H1 (cell line): ENCODE measurements around the gene PPP6R1. TPM values are rescaled to one million over a fixed set of nuclear protein-coding genes. Genes with fewer than 3 reads are reported as not detected.

Source experiments
- CTCF ChIA-PET: fragments of 300-600 bp; sonication (Branson Sonifier 250); formaldehyde crosslinking; loops from one replicate; lab custom pipeline; 2021; ENCODE audit not compliant: partially characterized antibody; lab: Charles Lee
- POLR2A ChIA-PET: fragments of 300-600 bp; sonication (Branson Sonifier 250); formaldehyde crosslinking; loops from one replicate; lab custom pipeline; 2021; ENCODE audit warnings: inconsistent platforms; ENCODE audit not compliant: partially characterized antibody; lab: Charles Lee
- DNase-seq, 2 experiments: peaks; one replicate each; pipeline versions ENCODE4 v3.0.0 to v3.0.0-alpha.2; 2010 to 2022; ENCODE audit warnings: low spot score in 2 of 2, low read depth in 1 of 2, mixed read lengths in 1 of 2
- FAIRE-seq: peaks from 2 replicates; lab custom pipeline; 2011; peaks lifted over from hg19 to GRCh38; lab: Jason Lieb, UNC
- H2AFZ ChIP-seq: 2 replicates; pipeline ENCODE4 v1.8.1; 2012; ENCODE audit warnings: low read length, inconsistent platforms
- H2AK5ac ChIP-seq: 2 replicates; pipeline ENCODE4 v1.6.1; 2013; ENCODE audit warnings: low read depth, low read length
- H2BK120ac ChIP-seq: replicated peaks from 2 replicates; pipeline ENCODE3; 2013; ENCODE audit warnings: low read depth, low read length, inconsistent platforms
- H2BK12ac ChIP-seq: 2 replicates; pipeline ENCODE4 v1.6.1; 2013; ENCODE audit warnings: low read depth, low read length
- H2BK15ac ChIP-seq: 2 replicates; pipeline ENCODE4 v1.6.1; 2013; ENCODE audit warnings: low read length
- H2BK20ac ChIP-seq: 2 replicates; pipeline ENCODE4 v1.6.1; 2013; ENCODE audit warnings: low read length
- H2BK5ac ChIP-seq: 2 replicates; pipeline ENCODE4 v1.6.1; 2013; ENCODE audit warnings: low read depth, low read length
- H3K14ac ChIP-seq: 2 replicates; pipeline ENCODE4 v1.6.1; 2013; ENCODE audit warnings: inconsistent platforms; ENCODE audit not compliant: insufficient read length
- H3K18ac ChIP-seq: 2 replicates; pipeline ENCODE4 v1.6.1; 2013; ENCODE audit warnings: low read length; ENCODE audit errors: extremely low read depth
- H3K23ac ChIP-seq: 2 replicates; pipeline ENCODE4 v1.6.1; 2013; ENCODE audit warnings: inconsistent platforms; ENCODE audit not compliant: insufficient read length
- H3K23me2 ChIP-seq: 2 replicates; pipeline ENCODE4 v1.6.1; 2013; ENCODE audit warnings: low read depth, low read length
- H3K27ac ChIP-seq: 2 replicates; pipeline ENCODE4 v1.6.1; 2011; ENCODE audit warnings: low read depth, low read length, inconsistent platforms
- H3K27me3 ChIP-seq, 4 experiments: replicated peaks in 1 of 4; 1 replicate in 1 of 4; 2 replicates in 3 of 4; pipeline versions ENCODE4 v1.6.1 to v1.8.1; 2011 to 2013; ENCODE audit warnings: low read length in 3 of 4, mild to moderate bottlenecking in 3 of 4, inconsistent platforms in 2 of 4, mixed read lengths in 2 of 4, moderate library complexity in 1 of 4; ENCODE audit not compliant: control insufficient read depth in 3 of 4, insufficient read depth in 3 of 4; ENCODE audit errors: extremely low read depth in 1 of 4
- H3K36me3 ChIP-seq, 4 experiments: 2 replicates each; pipeline versions ENCODE4 v1.6.1 to v1.8.1; 2011 to 2013; ENCODE audit warnings: mild to moderate bottlenecking in 4 of 4, low read length in 3 of 4, moderate library complexity in 2 of 4, control low read depth in 1 of 4, inconsistent platforms in 1 of 4; ENCODE audit not compliant: insufficient read depth in 4 of 4, control insufficient read depth in 2 of 4
- H3K4ac ChIP-seq: replicated peaks from 2 replicates; pipeline ENCODE3; 2013; ENCODE audit warnings: low read length, low read depth, mixed read lengths, inconsistent platforms; ENCODE audit not compliant: insufficient read length
- H3K4me1 ChIP-seq, 4 experiments: replicated peaks in 1 of 4; 1 replicate in 1 of 4; 2 replicates in 3 of 4; pipeline versions ENCODE4 v1.6.1 to v1.8.1; 2011 to 2013; ENCODE audit warnings: low read length in 3 of 4, inconsistent platforms in 2 of 4, mixed read lengths in 1 of 4; ENCODE audit not compliant: insufficient read depth in 4 of 4, control insufficient read depth in 3 of 4
- H3K4me2 ChIP-seq, 2 experiments: 2 replicates each; pipeline versions ENCODE4 v1.6.1 to v1.8.1; 2011 to 2013; ENCODE audit warnings: low read depth in 2 of 2, low read length in 2 of 2, control low read depth in 1 of 2, inconsistent platforms in 1 of 2, mild to moderate bottlenecking in 1 of 2; ENCODE audit not compliant: insufficient read depth in 1 of 2
- H3K4me3 ChIP-seq, 4 experiments: fragments of 200-600, 300-600 bp in 1 of 4; sonication (generic), shearing (Covaris generic), sonication (Bioruptor Twin) in 1 of 4; 2 replicates each; pipeline versions ENCODE4 v1.5.1 to v1.8.1; 2011 to 2016; ENCODE audit warnings: low read length in 4 of 4, low read depth in 3 of 4, control low read depth in 2 of 4, inconsistent platforms in 2 of 4, mild to moderate bottlenecking in 2 of 4, mixed read lengths in 1 of 4, moderate library complexity in 1 of 4; ENCODE audit not compliant: insufficient read depth in 2 of 4; ENCODE audit errors: extremely low read depth in 1 of 4
- H3K56ac ChIP-seq: replicated peaks from 2 replicates; pipeline ENCODE3; 2013; ENCODE audit warnings: low read depth, mild to moderate bottlenecking, mixed read lengths, low read length, inconsistent platforms; ENCODE audit not compliant: insufficient read length
- H3K79me1 ChIP-seq: 2 replicates; pipeline ENCODE4 v1.6.1; 2013; ENCODE audit warnings: low read depth, low read length, control low read depth
- H3K79me2 ChIP-seq, 2 experiments: 2 replicates each; pipeline versions ENCODE4 v1.6.1 to v1.8.1; 2012 to 2013; ENCODE audit warnings: low read length in 2 of 2, mild to moderate bottlenecking in 2 of 2, inconsistent platforms in 1 of 2; ENCODE audit not compliant: insufficient read depth in 2 of 2, control insufficient read depth in 1 of 2
- H3K9ac ChIP-seq, 4 experiments: replicated peaks in 1 of 4; 1 replicate in 1 of 4; 2 replicates in 3 of 4; pipeline versions ENCODE4 v1.6.1 to v1.8.1; 2011 to 2013; ENCODE audit warnings: low read depth in 3 of 4, low read length in 3 of 4, control low read depth in 2 of 4, mild to moderate bottlenecking in 2 of 4, moderate library complexity in 2 of 4, inconsistent platforms in 1 of 4; ENCODE audit errors: extremely low read depth in 1 of 4
- H3K9me3 ChIP-seq, 2 experiments: 2 replicates each; pipeline versions ENCODE4 v1.6.1 to v1.8.1; 2012 to 2013; ENCODE audit warnings: mild to moderate bottlenecking in 2 of 2, moderate library complexity in 2 of 2, control low read depth in 1 of 2, inconsistent platforms in 1 of 2, low read depth in 1 of 2, low read length in 1 of 2, mixed read lengths in 1 of 2; ENCODE audit not compliant: insufficient read depth in 2 of 2
- H4K20me1 ChIP-seq, 2 experiments: replicated peaks in 1 of 2; 2 replicates each; pipeline versions ENCODE3 to v1.8.1; 2011 to 2013; ENCODE audit warnings: inconsistent platforms in 2 of 2, low read length in 2 of 2, mild to moderate bottlenecking in 1 of 2; ENCODE audit not compliant: insufficient read depth in 2 of 2, control insufficient read depth in 1 of 2
- H4K5ac ChIP-seq: 2 replicates; pipeline ENCODE4 v1.6.1; 2013; ENCODE audit warnings: low read length, low read depth, mixed read lengths, inconsistent platforms; ENCODE audit not compliant: insufficient read length
- H4K8ac ChIP-seq: 2 replicates; pipeline ENCODE4 v1.8.0; 2013; ENCODE audit warnings: mild to moderate bottlenecking, moderate library complexity, low read length, inconsistent platforms; ENCODE audit not compliant: insufficient read depth; ENCODE audit errors: extremely low read depth
- H4K91ac ChIP-seq: replicated peaks from 2 replicates; pipeline ENCODE3; 2013; ENCODE audit warnings: low read length, mixed read lengths, inconsistent platforms; ENCODE audit not compliant: insufficient read length
- ATF2 ChIP-seq: IDR thresholded peaks from 2 replicates; pipeline ENCODE4 v1.6.1; 2012; ENCODE audit warnings: low read length, inconsistent platforms
- MAX ChIP-seq: IDR thresholded peaks from 2 replicates; pipeline ENCODE4 v1.6.1; 2012; ENCODE audit warnings: inconsistent platforms
- WGBS, 2 experiments: shearing (Covaris generic) in 1 of 2; methylation state at CpG; one replicate each; pipeline versions ENCODE4 v1.1.6 to v1.1.7; 2013 to 2015; ENCODE audit warnings: low lambda C conversion rate in 2 of 2, mixed read lengths in 2 of 2, inconsistent platforms in 1 of 2, low coverage in 1 of 2, missing lambda C conversion rate in 1 of 2; ENCODE audit not compliant: insufficient replicate concordance in 2 of 2, insufficient coverage in 1 of 2, insufficient read length in 1 of 2; ENCODE audit errors: extremely low coverage in 1 of 2, missing lambda C conversion rate in 1 of 2; 5-methylcytosine and 5-hydroxymethylcytosine counted together
- polyA plus RNA-seq, 7 experiments: library from polyadenylated mRNA; depleted of rRNA in 3 of 7; stranded (reverse) in 5 of 7; unstranded in 2 of 7; fragments of >200 nt in 5 of 7; fragments of 200-250 nt in 2 of 7; gene quantifications; 1 replicate in 5 of 7; 2 replicates in 1 of 7; 4 replicates in 1 of 7; pipeline versions ENCODE4 v1.2.1 to v1.2.3, GENCODE V29; 2011 to 2013; ENCODE audit warnings: missing spikeins in 2 of 7, mixed read lengths in 2 of 7
- total RNA-seq: library from RNA; stranded (reverse); fragmentation: NEBNext Ultra II Directional; extraction: Animal tissue kit (Norgen Biotek cat#: 25700); gene quantifications from 2 replicates; pipeline ENCODE4 v1.2.1, GENCODE V29; 2021

The PPP6R1 gene
- total and polyA plus RNA-seq, 2 of the 8 experiments (the other 6 are each of a cell fraction or from before 2014, with no cell fraction given), result 36.4 to 74.4 TPM

- H3K36me3 ChIP-seq, result peaks cover 15 to 61% (median 44%) of the 10 kb centered on the region in 4 experiments
- no peaks in the 10 kb centered on the region for H3K23me2 ChIP-seq
- no peak overlapping the region for H3K56ac ChIP-seq
- no peak overlapping the region for H3K4me3 ChIP-seq
- POLR2A ChIA-PET, result no interaction called here
- H2BK20ac ChIP-seq, result no peak overlapping the region
- no peak overlapping the region for H3K23ac ChIP-seq
- no peak overlapping the region for H2AFZ ChIP-seq
- H3K79me2 ChIP-seq, result no peaks in the 10 kb centered on the region
- H3K9ac ChIP-seq, result no peak overlapping the region
- peak overlapping the region; percentile 5; the same call in 1 of the 2 replicates for H4K8ac ChIP-seq
- 92% methylated on average over 16 of the region's 16 CpGs; no CpG with 5 or more reads in 1 of the 2 experiments for WGBS, 2 experiments
- no peaks in the 10 kb centered on the region for H3K4me1 ChIP-seq
- H3K27ac ChIP-seq, result no peak overlapping the region
- H2BK120ac ChIP-seq, result no peak overlapping the region
- no peaks in the 10 kb centered on the region for H3K27me3 ChIP-seq
- no peak overlapping the region for H2AK5ac ChIP-seq
- no peak overlapping the region for H4K91ac ChIP-seq
- H3K4ac ChIP-seq, result no peak overlapping the region
- peaks cover under 1% of the 10 kb centered on the region; the same call in 1 of the 2 replicates for H3K79me1 ChIP-seq
- no peaks in the 10 kb centered on the region for H3K9me3 ChIP-seq
- H4K5ac ChIP-seq, result no peak overlapping the region
- FAIRE-seq (no peak), DNase-seq (no peak)
- H3K4me2 ChIP-seq, result no peak overlapping the region
- no peak overlapping the region for H2BK15ac ChIP-seq
- H2BK5ac ChIP-seq, result no peak overlapping the region; the same call in 1 of the 2 replicates
- peaks cover 1 to 20% of the 10 kb centered on the region in 2 experiments for H4K20me1 ChIP-seq
- H3K14ac ChIP-seq, result no peak overlapping the region
- H2BK12ac ChIP-seq, result no peak overlapping the region
- no peak overlapping the region for H3K18ac ChIP-seq
- CTCF ChIA-PET, result interaction anchor here (1.2 to 8.4 kb wide), 2 partner anchors 14 to 22 kb away, joined by 3 to 32 read pairs; no protein-coding TSS in a partner anchor
- TF ChIP-seq MAX (no peak), ATF2 (no peak)
These were observed 16.8 kb downstream of the PPP6R1 start for GRCh38 chr19:55241935-55242464.
